Measurements from ENCODE around the gene ANGPT4. TPM values are rescaled to one million over a fixed set of nuclear protein-coding genes. Genes with fewer than 3 reads are reported as not detected.

Gene ANGPT4
- total and polyA plus RNA-seq, 10 donors = 0.03 to 0.06 TPM; not detected in 8

GRCh38 chr20:956330-956951 is 40.3 kb upstream of the ANGPT4 start:
- peak; percentile 91 for DNase-seq
- no peak overlapping the region for H3K27ac ChIP-seq
- H3K27me3 ChIP-seq (replicated peaks in 1 of 7) = peaks cover 0 to 92% (median 21%) of the 10 kb centered on the region in 7 donors
- H3K9me3 ChIP-seq = no peaks in the 10 kb centered on the region
- peaks cover 0 to 15% (median 7%) of the 10 kb centered on the region in 6 donors for H3K4me1 ChIP-seq
- intact Hi-C loops (cut with DNase I; ENCODE audit: low total_unique reads) = loop anchor here (2.0 to 10.0 kb wide), 2 partner anchors 140 to 258 kb away; no protein-coding TSS in a partner anchor
- H3K4me3 ChIP-seq = no peak overlapping the region
- WGBS, 5 donors = 12 to 15% (median 14%) methylated on average over 13 of the region's 13 CpGs
- no peaks in the 10 kb centered on the region for H3K36me3 ChIP-seq
- TF ChIP-seq CTCF (IDR thresholded peaks at IDR 0.05 in 8 of 11, conservative IDR thresholded peaks at IDR 0.05 in 3 of 11) (peak; percentile 92 to 99 (median 98)), POLR2AphosphoS5 (IDR thresholded peaks at IDR 0.05) (no peak), POLR2A (IDR thresholded peaks at IDR 0.05) (no peak)

- DNase-seq = peak; percentile 18
- no peak for TF ChIP-seq POLR2AphosphoS5 (IDR thresholded peaks at IDR 0.05)
- TF ChIP-seq POLR2A (IDR thresholded peaks at IDR 0.05) = no peak
- no peak for TF ChIP-seq CTCF (IDR thresholded peaks at IDR 0.05 in 8 of 11, conservative IDR thresholded peaks at IDR 0.05 in 3 of 11)
- WGBS, 5 donors = 81 to 87% (median 85%) methylated on average over 7 of the region's 7 CpGs
- intact Hi-C loops (cut with DNase I; ENCODE audit: low total_unique reads) = loop anchor here (2.0 to 10.0 kb wide), 2 partner anchors 139 to 259 kb away; no protein-coding TSS in a partner anchor
- Histone ChIP-seq H3K9me3 (no peaks in the 10 kb centered on the region), H3K27me3 (replicated peaks in 1 of 7) (peaks cover 0 to 84% (median 21%) of the 10 kb centered on the region in 7 donors), H3K27ac (no peak overlapping the region), H3K4me1 (peaks cover 0 to 15% (median 7%) of the 10 kb centered on the region in 6 donors), H3K36me3 (no peaks in the 10 kb centered on the region), H3K4me3 (no peak overlapping the region)
Observed at GRCh38 chr20:955656-956055, 39.5 kb upstream of the ANGPT4 start.

- H3K9me3 ChIP-seq = no peaks in the 10 kb centered on the region
- peaks cover 0 to 79% (median 21%) of the 10 kb centered on the region in 7 donors for H3K27me3 ChIP-seq (replicated peaks in 1 of 7)
- WGBS, 5 donors = 63 to 76% (median 67%) methylated on average over 3 of the region's 3 CpGs
- H3K4me1 ChIP-seq = peaks cover 0 to 15% (median 7%) of the 10 kb centered on the region in 6 donors
- TF ChIP-seq CTCF (IDR thresholded peaks at IDR 0.05 in 8 of 11, conservative IDR thresholded peaks at IDR 0.05 in 3 of 11) = no peak
- no peak for TF ChIP-seq POLR2AphosphoS5 (IDR thresholded peaks at IDR 0.05)
- no peak for TF ChIP-seq POLR2A (IDR thresholded peaks at IDR 0.05)
- H3K4me3 ChIP-seq = no peak overlapping the region
- no peak overlapping the region for H3K27ac ChIP-seq
- no peaks in the 10 kb centered on the region for H3K36me3 ChIP-seq
- intact Hi-C loops (cut with DNase I; ENCODE audit: low total_unique reads) = loop anchor here (10.0 kb wide), 1 partner anchor 260 kb away; no protein-coding TSS in a partner anchor
- peak; percentile 8 for DNase-seq
Observed at GRCh38 chr20:955111-955510, 39.0 kb upstream of the ANGPT4 start.

- TF ChIP-seq POLR2A (IDR thresholded peaks at IDR 0.05) (no peak), CTCF (IDR thresholded peaks at IDR 0.05 in 8 of 11, conservative IDR thresholded peaks at IDR 0.05 in 3 of 11) (no peak), POLR2AphosphoS5 (IDR thresholded peaks at IDR 0.05) (no peak)
- Histone ChIP-seq H3K4me3 (no peak overlapping the region), H3K27ac (no peak overlapping the region), H3K4me1 (peaks cover 0 to 8% (median 5%) of the 10 kb centered on the region in 6 donors), H3K27me3 (replicated peaks in 1 of 7) (peaks cover 0 to 67% (median 16%) of the 10 kb centered on the region in 7 donors), H3K36me3 (no peaks in the 10 kb centered on the region), H3K9me3 (no peaks in the 10 kb centered on the region)
- intact Hi-C loops (cut with DNase I; ENCODE audit: low total_unique reads) = loop anchor here (10.0 kb wide), 1 partner anchor 261 kb away; no protein-coding TSS in a partner anchor
- peak; percentile 29 for DNase-seq
- 28 to 46% (median 45%) methylated on average over 11 of the region's 11 CpGs for WGBS, 5 donors
Observed at GRCh38 chr20:953742-954141, 37.6 kb upstream of the ANGPT4 start.

Measured in spleen (tissue), 11 donors.